GM10266 (cell line): Measurements from ENCODE around the gene SLC6A6.

Source experiments
- DNase-seq: peaks from one replicate; pipeline ENCODE4 v3.0.0; 2012; ENCODE audit errors: extremely low spot score
- TF ChIP-seq, protein P1 (sequence below): IDR thresholded peaks from 2 replicates; pipeline ENCODE4 v1.5.1; 2012; ENCODE audit warnings: mild to moderate bottlenecking, low read depth; ENCODE audit not compliant: control insufficient read depth, insufficient read depth; ENCODE audit errors: missing control alignments

The SLC6A6 gene

DNA sequence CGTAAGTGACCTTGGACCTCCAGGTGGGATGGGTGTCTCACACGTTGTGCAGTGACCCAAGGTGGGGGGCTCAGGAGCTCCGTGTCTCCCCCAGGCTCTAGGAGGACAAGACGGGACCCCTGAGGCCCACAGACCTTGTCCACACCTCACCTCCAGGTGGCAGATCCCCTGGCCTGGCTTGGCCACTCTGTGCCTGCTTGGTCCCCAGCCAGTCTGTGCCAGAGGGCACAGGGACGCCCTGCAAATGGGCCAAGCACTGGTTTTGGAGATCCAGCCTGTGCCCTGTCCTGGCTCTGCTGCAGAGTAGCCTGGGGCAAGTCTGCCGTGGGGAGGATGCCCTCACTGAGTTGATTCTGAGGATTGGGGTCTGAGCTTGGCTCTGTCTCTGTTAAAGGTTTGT is 14.0 kb downstream of the SLC6A6 start:
- no peak for DNase-seq
- TF ChIP-seq, protein P1, sequence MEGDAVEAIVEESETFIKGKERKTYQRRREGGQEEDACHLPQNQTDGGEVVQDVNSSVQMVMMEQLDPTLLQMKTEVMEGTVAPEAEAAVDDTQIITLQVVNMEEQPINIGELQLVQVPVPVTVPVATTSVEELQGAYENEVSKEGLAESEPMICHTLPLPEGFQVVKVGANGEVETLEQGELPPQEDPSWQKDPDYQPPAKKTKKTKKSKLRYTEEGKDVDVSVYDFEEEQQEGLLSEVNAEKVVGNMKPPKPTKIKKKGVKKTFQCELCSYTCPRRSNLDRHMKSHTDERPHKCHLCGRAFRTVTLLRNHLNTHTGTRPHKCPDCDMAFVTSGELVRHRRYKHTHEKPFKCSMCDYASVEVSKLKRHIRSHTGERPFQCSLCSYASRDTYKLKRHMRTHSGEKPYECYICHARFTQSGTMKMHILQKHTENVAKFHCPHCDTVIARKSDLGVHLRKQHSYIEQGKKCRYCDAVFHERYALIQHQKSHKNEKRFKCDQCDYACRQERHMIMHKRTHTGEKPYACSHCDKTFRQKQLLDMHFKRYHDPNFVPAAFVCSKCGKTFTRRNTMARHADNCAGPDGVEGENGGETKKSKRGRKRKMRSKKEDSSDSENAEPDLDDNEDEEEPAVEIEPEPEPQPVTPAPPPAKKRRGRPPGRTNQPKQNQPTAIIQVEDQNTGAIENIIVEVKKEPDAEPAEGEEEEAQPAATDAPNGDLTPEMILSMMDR = no peak

DNA sequence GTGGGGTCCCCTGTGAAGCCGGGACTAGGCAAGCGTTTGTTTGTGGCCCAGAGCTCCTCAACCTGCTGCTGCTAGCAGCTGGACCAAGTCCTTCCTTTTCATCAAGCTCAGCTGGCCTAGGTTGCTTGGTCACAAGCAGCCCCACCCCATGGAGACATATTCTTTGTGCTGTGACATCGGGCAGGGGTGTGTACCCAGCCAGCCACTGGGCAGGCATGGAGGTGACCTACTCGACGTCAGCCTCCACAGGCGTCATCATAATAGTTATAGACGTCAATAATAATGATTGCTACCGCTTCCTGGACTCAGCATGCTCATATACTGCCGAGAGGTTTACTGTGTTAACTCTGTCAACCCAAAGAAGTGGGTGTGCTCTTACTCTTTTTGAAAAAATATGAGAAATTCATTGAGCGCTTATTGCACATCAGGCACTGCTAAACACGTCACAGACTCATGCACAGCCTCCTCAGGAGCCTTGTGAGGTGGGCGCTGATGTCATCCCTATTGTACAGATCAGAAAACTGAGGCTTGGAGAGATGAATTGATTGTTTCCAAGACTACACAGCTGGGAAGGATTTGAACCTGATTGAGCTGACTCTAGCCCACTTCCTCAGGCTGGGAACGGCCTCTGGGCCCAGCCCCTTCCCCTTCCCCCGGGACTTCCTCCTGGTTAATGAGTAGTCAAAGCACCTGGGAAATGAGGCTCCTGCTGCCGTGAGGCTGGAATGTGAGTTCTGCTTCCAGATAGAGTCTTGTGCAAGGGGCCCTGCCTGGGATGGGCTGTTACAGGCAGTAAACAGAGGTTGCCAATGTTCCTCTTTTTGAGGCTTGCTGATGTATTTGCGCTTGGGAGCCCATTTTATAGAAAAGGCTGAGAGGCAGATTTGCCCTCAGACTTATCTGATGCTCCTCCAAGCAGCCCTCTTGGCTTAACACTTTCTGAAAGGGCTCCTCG is 16.2 kb downstream of the SLC6A6 start:
- DNase-seq = no peak
- TF ChIP-seq, protein P1 = no peak

DNA sequence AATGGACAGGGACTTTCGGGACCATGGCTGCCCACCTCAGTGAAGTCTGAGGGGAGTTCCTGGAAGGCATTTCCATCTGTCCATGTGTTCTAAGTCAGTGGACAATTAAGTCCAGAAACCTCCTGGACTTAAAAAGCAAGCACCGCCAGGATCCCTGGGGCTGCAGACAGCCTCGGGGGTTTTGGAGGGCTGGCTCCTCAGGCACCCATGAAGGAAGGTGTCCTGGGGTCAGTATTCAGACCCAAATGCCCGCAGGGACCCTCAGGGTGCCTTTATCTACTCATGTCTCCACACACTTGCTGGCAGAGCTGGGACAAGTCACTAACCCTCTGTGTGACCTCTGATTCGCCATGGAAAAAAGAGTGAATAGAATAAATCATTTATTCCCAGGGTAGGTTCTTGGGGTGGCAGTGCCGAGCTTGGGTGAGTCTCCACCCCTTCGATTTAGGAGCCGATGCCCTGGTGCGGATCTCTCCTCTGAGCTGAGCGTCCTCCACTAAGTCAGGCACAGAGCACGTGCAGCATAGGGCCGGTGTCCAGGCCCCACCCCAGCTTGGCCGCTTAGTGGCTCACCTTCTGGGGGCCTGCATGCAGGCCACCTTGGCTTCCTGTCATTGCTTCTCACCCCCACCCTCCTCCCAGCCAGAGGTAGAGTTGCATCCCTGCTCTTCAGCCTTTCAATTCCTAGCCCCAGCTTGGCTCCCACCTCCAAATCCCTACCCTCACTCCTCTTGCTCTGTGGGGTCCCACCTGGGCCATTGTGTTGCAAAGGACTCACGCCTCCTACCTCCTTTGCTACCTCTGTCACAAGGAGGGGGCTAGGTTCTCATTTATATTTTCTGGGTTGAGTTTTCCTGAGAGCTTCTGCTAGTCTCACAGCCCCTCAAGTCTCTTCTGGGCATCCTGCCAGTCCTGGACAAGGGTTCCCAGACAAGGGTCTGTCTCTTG is 19.9 kb downstream of the SLC6A6 start:
- DNase-seq = no peak
- TF ChIP-seq, protein P1 = no peak

DNA sequence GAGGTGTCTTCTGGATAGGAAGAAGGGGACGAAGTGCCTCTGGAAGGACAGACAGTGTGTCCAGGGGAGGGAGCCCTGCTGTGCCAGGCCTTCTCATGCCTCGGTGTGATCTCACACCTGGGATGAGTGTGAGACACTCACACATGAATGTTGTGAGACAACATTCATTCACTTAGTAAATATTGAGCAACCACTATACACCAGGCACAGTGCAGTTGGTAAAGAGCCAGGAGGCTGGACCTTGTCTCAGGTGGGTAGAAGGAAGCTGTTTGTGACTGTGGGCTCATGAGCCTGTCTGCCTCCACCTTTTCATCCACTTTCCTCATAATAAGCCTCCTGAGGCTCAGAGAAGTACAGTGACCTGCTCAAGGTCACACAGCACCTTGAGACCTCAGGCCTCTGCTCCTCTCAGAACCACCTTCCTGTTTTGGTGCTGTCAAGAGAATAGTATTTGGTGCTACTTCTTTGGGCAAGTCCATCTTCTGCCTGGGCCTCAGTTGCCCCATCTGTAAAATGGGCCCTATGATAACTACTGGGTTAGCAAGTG is 20.9 kb downstream of the SLC6A6 start:
- TF ChIP-seq, protein P1 = no peak
- DNase-seq = no peak

DNA sequence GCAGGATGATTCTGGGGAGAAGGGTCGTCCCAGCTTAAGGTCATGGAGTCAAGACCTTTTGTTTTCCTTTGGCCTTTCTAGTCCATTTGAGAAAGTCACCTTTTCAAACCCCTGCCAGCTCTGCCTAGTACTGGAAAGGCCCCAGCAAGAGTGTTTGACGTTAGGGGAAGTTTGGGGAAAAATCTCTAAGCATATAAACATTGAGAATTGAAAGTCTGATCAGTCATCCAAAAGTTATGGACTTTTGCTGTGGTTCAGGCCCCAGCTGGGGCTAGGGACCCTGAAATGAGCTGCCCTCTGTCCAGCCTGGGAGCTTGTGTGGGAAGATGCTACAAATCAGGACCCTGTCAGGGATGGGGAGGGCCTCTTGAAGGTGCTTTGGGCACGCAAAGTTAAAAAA is 21.6 kb downstream of the SLC6A6 start:
- TF ChIP-seq, protein P1 = no peak

DNA sequence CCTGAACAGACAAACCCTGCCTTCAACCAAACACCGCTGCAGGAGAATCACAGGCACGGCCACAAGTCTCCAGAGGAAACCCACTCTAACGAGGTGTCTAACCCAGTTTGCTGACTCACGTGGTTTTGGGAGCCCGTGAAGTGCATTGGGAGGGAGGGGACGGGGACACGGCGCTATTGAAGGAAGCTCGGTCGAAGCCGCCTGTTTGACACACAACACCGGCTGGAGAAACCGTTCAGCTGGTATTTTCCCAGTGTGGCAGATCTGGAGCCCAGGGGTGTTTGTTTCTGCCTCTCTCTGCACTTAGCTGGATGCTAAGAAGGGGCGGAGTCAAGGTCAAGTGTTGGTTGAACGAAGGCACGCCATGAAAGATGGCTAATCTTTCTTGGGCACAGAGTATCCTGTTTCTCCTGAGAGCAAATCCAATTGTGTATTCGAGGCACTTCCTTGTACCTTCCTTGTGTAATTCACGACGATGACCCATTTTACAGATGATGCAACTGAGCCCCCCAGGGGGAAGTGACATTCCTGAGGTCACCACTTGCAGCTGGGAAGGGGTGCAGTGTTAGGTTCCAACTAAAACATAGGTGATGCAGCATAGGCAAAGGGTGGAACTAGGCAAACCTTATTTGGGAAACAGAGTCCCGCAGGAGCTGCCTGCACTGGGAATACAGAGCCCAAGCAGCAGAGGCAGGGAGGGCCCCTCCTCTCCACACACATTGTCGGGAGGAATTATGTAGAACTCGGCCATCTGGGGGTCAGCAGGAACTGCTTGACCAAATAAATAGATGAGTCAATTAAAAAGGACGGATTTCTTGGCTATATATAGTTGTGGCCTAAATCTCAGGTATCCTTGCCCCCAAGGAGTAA is 22.5 kb downstream of the SLC6A6 start:
- TF ChIP-seq, protein P1 = no peak
- no peak for DNase-seq

More for the DNA sequence above, 21.6 kb downstream of the SLC6A6 start:
- DNase-seq = no peak
